HG03045 (cell line): Measurements from ENCODE around the gene AFAP1L1.

Source experiments
- ATAC-seq: cut with Tn5 transposase; IDR thresholded peaks from one replicate; pipeline ENCODE4 v1.9.1; 2021; ENCODE audit warnings: mild to moderate bottlenecking, moderate library complexity; ENCODE audit not compliant: unreplicated experiment

The AFAP1L1 gene

DNA sequence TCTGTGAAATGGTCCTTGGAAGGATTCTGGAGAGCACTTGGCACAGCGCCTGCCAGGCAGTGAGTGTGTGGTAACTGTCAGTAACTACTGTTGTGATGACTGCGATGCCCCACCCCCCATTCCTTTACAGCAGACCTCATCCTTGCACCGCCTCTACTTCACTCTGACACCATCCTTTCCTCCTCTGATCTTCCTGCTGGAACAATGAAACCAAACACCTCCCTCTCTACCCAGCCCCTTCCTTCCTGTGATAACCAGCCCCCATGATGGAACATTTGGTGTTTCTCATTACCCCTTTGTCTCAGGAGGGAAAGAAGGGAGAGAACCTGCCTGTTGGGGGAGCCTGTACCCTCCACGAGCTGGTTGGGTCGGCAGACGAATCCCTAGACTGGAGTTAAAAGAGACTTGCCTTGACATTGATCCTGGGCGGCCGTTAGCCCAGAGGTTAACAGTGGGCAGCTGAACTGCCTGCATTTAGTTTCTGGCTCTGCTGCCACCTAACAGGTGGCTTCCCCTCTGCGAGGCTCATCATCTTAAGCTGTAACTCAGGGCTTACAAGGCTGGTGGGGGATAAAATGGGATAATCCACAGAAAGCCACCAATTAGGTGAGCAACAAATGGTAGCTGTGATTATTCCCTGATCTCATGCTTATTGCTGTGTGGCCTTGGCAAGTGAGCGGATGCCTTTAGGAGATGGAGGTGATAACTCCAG lies 39.4 kb downstream of the AFAP1L1 start:
- ATAC-seq: no peak

DNA sequence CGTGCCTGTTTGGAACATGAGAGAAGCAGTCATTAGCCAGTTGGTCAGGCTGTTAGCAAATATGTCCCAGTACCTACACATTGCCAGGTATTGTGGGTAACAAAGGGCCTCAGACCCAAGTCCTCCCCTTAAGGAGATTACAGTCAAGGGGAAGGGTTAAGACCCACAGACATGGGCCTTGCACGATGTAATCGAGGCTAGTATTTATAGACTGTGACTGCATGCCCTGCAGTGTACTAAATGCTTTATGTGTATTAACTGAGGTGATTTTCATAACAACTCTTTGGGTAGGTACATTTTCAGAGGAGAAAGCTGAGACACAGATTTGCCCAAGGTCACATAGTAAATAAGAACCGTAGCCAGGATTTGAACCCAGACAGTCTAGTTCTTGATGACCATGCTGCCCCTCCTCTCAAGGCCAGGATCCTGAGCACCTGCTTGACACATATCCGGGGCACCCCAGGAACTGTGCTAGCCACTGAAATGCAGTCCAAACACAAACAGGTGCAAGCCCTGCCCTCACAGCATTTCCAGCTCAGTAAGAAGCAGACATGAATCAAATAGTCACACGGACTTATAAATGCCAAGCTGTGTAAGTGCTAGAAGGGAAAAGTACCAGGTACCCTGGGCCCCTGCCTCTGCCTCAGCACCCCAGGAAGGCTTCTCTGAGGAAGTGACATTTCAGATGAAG lies 41.6 kb downstream of the AFAP1L1 start:
- no peak for ATAC-seq

DNA sequence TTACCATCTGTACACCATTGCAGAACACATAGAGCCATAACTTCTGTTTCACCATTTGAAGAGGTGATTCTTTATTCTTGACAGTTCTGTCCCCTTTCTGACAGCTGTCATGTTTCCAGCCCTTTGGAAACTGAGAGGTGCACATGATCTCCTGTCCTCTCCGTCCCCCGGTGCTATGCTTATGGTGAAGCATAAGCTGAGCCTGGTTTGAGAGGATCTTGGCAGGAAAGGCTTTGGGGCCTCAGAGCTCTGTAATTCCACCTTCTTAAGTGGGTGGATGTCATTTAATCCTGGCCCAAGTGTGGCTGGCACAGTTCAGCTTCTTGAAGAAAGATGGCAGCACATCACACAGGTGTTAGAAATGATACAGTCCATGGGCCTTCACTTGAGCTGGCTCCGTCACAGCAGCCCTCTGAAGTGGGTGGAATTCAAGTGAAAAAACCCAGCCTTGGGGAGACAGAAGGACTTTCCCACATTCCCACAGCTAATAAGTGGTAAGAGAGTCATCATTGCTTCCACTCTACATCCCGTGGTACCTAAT lies 43.0 kb downstream of the AFAP1L1 start:
- ATAC-seq: no peak

DNA sequence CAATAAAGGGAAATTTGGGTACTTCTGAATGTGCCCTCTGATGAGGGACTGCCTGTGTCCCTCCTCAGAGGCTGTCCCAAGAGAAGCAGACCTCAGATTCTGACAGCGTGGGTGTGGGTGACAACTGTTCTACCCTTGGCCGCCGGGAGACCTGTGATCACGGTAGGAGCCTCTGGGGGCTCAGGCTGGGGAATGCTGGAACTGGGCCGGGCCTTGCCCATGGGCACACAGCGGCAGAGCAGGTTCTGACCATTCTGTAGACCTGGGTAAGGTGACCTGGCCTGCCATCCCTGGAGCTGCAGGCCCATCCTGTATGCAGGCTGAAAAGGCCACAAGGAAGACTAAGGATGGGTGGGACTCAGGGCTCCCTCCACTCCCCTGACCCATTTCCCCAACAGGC lies 44.1 kb downstream of the AFAP1L1 start:
- ATAC-seq: no peak

DNA sequence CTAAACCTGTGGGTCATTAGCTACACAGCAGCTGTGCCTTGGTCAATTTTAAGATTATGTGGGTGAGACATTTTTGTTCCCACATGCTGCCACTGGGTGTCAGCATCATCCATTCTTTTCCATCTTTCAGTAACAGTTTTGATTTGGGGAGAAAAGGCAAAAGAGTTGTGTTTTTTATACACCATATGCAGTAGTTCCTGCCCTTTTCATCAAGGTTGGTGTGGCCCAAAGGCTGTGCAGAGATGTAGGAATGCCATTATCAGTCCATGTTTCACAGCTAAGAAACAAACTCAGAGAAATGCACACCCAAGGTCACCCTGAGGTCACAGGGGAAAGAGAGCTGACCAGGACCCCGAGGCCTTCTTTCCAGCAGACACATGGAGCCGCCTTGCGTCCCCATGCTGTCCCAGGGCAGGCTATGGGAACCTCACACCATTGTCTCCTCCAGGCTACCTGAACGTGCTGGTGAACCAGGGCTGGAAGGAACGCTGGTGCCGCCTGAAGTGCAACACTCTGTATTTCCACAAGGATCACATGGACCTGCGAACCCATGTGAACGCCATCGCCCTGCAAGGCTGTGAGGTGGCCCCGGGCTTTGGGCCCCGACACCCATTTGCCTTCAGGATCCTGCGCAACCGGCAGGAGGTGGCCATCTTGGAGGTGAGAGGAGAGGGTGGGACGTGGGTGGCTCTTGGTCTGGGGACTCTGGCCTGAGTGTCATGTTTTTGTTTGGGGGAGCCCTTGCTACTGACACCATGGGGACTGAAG lies 45.8 kb downstream of the AFAP1L1 start:
- no peak for ATAC-seq

DNA sequence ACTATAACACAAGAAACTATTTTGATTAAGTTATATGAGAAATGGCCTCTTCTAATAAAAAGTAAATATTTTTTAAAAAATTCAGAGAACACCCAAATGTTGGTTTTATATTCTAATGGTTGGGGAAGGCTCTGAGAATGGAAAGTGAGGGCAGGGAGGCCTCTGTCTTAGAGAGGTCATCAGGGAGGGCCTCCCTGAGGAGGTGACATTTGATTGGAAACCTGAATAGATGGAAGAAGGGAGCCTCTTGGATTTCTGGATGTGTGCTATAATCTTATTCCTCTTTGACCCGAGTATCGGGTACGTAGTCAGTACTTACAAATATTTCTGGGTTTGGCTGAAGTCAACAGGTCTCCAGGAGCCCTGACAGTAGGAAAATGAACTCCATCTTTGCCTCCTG lies 47.5 kb downstream of the AFAP1L1 start:
- no peak for ATAC-seq

DNA sequence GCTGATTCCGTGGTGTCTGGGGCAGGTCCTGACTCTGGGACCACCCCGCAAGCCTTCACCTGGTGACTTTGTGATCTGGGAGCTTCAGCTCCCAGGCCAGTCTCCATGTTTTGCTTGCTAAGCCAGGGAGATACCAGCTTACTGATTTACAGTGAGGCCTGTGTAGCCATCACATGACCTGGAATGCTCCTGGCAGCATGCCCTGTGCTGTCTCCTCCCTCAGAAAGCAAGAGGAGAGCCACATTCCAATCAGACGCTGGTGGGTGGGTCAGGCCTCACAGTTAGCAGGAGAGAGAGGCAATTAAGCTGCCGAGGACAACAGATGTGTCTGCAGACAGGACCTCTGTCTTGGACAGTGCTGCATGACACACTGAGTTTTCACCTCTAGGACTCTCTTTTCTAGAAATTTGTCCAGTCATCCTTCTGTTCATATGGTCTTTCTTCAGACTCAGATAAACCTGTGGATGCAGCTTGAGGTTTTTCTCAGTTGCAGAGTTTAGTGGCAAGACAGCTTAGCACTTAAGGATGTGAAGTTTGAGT lies 49.2 kb downstream of the AFAP1L1 start:
- no peak for ATAC-seq

DNA sequence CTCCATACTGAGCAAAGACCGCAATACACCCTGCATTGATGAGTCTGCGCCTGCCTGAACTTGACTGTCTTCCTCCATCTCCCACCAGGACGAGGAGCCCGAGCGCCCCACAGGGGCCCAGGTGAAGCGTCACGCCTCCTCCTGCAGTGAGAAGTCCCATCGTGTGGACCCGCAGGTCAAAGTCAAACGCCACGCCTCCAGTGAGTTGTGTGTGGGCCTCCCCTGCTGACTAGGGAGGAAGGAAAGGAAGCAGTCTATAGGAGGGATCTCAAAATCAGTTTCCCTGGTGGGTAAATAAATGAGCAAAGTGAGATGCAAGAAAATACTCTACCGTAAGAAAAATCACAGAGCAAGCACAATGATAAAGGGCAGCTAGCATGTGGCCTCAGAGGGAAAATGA lies 50.9 kb downstream of the AFAP1L1 start:
- ATAC-seq: no peak

DNA sequence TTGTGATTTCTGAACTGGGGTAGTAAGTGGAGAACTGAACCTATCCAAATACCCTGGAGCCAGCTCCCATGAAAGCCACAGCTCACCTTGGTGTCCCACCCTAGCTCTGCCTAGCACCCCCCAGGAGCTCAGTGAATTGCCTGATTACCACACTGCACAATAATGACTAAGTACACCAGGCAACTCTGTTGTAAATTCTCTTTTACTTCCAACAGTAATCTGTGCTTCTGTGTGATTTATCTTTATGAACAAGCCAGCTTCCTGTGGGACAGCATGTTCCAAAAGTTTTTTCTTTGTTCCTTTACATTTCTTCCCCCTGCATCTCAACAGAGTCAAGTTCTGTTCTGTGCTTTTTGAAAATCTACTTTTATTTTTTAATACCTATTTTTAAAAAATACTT lies 51.6 kb downstream of the AFAP1L1 start:
- ATAC-seq: no peak

DNA sequence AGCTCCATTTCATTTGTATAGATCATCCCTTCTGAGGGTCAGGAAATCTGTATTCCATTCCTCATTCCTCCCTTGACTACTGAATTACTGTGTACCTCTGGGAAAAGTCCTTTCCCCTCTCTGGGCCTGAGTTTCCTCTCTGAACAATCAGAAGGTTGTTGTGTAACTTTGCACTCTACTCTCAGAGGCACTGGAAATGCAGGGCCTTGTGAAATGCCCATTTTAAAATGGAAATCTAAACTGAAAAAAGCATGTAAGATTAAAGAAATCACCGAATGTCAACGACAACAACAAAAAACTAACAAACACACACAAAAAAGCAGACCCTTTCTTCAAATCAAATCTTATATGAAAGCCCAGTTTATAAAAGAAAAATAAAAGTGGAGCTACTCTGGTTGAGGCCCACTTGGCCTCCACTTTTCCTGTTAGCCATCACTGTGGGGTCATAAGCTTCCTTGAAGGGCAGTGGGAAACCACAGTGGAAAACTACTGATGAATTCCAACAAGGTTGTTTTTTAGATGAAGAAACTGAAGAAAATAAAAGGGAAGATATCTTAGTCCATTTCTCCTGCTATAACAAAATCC lies 52.1 kb downstream of the AFAP1L1 start:
- no peak for ATAC-seq

DNA sequence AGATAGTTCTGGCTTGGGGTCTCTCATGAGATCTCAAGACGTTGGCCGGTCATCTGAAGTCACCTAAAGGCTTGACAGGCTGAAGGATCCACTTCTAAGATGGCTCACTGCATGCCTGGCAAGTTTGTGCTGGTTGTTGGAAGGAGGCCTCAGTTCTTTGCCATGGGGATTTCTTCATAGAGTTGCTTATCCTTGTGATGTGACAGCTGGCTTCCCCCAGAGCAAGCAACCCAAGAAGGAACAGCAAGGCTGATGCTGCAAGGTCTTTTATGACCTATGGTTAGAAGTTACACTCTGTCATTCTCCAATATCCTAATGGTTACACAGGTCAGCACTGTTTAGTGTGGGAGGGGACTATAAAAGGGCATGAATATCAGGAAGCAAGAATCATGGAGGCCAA lies 53.0 kb downstream of the AFAP1L1 start:
- no peak for ATAC-seq

DNA sequence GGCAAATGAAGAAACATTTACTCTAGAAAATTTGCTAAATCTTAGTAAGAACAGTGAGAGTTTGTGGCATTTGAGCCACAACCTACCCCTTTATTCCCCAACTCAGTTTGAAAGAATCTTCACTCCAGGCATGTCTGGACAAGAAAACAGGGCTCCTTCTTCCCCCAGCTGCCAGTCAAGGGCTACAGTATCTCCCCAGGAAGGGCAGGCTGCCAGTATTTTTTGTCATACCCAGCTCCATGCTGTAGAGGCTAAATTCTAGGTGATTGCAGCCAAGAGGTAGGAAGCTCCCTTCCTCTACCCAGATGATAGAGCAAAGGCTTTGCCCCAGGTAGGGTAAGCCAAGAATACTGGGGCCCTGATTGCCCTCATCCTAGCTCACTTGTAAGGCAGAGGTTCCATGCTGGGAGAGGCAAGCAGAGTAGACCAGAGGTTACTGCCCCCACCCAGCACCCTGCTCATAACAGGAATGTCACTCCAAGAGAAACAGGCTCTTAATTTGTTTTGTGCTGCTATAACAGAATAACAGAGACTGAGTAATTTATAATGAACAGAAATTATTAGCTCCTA lies 53.6 kb downstream of the AFAP1L1 start:
- no peak for ATAC-seq

DNA sequence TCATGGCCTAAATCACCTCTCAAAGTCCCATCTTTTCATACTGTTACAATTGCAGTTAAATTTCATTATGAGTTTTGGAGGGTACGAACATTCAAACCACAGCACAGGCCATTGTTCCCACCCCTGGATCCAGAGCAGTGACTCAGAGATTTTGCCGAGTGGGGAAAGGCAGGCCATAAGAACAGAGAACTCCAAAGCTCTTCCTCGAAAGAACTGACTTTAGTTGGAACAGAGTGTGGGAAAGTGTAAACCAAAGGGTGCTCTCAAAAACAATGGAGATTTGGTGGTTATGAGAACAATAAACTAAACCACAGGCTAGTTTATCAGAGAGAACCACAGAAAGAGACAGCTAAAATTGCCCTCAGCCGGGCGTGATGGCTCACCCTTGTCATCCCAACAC lies 54.2 kb downstream of the AFAP1L1 start:
- no peak for ATAC-seq

DNA sequence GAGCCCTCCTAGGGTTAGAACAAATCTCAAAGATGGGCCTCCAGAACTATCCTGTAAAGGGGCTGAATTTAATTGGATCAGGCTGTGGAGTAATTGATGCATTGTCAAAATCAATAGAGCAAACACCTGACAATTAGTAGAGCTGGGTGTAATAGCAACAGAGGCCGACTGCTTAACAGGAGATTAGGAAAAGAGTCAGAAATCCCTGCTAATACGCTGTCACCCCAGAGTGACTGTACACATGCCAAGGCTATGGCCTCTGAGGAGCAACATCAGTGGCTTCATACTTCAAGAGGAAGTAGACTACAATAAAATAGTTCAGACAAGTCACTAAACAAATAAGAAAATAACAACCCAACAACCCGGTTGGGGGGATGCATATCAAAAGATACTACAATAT lies 55.0 kb downstream of the AFAP1L1 start:
- ATAC-seq: no peak

DNA sequence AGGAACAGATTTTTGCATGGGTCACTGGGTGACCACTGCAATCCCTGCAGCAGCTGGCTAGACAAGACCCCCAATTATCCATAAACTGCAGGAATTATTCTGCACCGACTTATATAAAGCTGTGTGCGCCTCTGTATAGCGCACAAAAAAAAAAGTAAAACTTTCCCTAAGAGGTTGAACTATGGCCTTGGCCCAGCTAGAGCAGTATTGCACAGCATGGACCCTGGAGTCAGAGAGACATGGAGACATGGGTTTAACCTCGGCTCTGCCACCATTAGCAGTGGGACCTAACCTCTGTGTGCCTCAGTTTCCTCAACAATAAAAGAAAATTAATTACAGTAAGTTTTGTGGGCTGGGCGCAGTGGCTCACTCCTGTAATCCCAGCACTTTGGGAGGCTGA lies 56.5 kb downstream of the AFAP1L1 start:
- no peak for ATAC-seq

DNA sequence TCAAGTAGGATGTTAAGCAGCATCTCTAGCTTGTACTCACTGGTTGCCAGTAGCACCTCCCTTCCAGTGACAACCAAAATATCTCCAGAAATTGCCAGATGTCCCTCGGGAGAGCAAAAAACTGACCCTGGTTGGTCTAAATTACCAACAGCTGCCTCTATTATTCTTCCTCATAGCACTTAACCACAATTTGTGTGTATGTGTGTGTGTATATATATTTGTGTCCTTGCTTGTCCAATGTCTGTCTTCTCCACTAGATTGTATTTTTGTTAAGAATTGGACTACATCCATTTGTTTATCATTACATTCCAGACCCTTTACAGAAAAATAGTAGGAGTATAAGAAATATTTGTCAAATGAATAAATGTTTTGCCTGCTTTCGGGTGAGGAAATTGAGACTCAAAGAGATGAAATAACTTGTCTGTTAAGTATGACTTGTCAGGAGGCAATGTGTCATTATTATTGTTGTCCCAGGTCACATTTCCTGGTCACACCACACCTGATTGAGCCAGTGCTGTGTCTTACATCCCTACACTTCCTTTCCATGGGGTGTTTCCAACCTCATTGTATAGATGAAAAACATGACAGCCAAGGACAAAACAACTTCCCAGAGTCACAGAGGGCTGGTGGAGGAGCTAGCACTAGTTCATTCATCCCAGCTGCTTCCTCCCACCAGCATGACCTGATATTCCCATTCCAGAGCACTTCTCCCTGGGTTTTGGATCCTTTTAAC lies 62.2 kb downstream of the AFAP1L1 start:
- ATAC-seq: no peak

DNA sequence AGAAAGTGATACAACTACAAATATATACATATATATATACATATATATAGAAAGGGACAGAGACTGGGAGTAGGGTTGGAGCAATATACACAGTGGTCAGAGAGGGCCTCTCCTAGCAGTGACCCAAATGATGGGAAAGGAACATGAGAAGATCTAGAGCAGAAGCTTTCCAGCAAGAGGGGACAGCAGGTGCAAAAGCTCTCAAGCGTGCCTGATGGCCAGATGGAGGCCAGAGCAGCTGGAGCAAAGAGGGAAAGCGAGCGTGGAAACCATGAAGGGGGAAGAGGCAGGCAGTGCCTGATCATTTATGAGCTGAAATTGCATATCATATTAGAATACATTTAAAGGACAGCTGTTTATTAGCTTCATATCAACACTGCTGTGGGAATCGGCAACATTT lies 66.1 kb downstream of the AFAP1L1 start:
- ATAC-seq: no peak

DNA sequence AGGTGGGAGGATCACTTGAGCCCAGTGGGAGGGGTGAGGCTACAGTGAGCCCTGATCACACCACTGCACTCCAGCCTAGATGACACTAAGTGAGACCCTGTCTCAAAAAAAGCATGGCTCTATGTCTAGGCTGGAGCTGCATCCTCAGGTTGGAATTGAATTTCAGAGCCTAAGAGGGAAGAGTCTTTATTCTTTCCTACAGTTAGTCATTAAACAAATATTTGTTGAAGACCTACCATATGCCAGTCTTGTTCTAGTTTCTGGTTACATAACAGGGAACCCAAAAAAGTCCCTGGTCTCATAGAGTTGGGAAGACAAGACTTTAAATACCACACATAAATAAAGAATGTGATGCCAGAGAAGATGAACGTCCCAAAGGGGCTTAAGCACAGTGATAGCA lies 66.7 kb downstream of the AFAP1L1 start:
- ATAC-seq: no peak

DNA sequence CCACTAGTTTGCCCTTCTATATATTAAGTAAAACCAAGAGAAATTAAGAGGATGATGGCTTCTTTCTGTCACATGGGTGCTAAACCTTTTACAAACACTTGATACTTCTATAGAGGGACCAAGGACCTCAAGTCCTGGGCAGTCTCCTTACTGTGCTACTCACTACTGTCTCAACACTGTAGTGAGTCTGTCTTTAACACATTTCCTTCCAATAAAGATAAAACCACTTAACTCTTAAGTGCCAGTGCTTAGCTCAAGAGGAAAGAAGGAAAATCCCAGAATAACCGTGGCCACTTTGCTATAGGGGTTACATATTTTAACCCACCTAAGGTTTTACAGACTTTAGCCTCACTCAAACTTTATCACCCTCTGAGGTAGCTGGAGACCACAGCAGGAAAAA lies 69.3 kb downstream of the AFAP1L1 start:
- ATAC-seq: no peak

DNA sequence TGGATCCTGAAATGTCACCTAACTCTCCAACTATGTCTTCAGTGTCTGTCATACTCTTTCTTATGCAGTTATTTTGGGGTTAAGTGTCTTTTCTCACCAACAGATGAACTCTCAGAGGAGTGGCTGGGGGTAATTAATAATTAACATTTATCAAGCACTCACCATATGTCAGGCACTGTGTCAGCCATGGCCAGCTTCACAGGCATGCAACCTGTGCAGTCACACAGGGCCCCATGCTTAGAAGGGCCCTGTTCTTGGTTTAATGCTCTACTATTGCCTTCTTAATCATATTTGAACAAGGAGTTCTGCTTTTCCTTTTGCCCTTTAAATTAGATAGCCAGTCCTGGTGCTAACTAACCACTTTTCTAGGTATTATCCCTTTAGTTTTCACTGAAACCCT lies 70.2 kb downstream of the AFAP1L1 start:
- no peak for ATAC-seq
